ENCODE data around the gene FBLIM1. TPM values are rescaled to one million over a fixed set of nuclear protein-coding genes. Genes with fewer than 3 reads are reported as not detected.
A peak's percentile ranks its signal among the peaks of the same experiment; 100 is the strongest.

Gene FBLIM1
- total and polyA plus RNA-seq, 9 donors: 39.0 to 160 (median 67.6) TPM

DNA sequence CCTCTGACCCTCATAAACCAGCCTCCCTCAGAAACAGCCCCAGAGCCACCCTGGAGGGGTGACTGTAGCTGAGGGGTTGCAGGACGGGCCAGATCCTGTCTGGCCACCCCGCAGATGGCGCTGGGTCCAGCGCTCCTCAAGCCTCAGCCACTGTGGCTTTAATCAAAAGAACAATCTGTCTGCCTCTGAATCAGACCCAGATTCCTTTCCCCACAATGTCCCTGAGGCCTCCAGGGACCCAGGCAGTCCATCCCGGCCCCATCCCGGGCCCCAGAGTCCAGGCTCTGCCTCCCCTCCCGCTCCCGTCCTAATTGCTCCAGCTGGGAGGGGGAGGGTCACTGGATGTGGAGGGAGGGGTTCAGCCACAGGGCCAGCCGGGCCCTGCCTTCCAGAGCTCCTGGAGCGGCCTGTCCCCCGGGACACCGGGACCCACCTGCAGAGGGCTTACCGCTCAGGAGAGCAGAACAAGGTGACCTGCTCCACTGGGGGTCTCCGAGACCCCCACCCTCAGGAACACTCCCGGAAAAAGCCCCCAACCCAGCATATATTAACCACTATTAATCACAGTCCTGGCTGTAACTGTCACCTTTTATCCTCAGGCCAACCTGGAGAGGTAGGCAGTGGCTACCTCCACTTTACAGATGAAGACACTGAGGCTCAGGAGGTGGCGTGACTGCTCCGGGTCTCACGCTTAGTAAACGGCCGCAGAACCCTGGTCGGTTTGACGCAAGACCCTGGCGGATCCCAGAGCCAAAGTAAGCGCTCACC is 836 bp upstream of the FBLIM1 start:
- peaks cover 12% of the 10 kb centered on the region for H3K4me1 ChIP-seq (ENCODE audit: insufficient read depth)
- DNase-seq: peak in 2 of 5 donors; percentile 47 to 63
- TF ChIP-seq POLR2A (IDR thresholded peaks at IDR 0.05) (no peak), EP300 (IDR thresholded peaks at IDR 0.05) (no peak)
- TF ChIP-seq, protein P1, sequence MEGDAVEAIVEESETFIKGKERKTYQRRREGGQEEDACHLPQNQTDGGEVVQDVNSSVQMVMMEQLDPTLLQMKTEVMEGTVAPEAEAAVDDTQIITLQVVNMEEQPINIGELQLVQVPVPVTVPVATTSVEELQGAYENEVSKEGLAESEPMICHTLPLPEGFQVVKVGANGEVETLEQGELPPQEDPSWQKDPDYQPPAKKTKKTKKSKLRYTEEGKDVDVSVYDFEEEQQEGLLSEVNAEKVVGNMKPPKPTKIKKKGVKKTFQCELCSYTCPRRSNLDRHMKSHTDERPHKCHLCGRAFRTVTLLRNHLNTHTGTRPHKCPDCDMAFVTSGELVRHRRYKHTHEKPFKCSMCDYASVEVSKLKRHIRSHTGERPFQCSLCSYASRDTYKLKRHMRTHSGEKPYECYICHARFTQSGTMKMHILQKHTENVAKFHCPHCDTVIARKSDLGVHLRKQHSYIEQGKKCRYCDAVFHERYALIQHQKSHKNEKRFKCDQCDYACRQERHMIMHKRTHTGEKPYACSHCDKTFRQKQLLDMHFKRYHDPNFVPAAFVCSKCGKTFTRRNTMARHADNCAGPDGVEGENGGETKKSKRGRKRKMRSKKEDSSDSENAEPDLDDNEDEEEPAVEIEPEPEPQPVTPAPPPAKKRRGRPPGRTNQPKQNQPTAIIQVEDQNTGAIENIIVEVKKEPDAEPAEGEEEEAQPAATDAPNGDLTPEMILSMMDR (IDR thresholded peaks at IDR 0.05): no peak
- intact Hi-C loops (cut with DNase I): no loop called here
- no peaks in the 10 kb centered on the region for H3K36me3 ChIP-seq
- H3K4me3 ChIP-seq: peak overlapping the region; percentile 59
- H3K27me3 ChIP-seq: no peaks in the 10 kb centered on the region
- H3K9me3 ChIP-seq: no peaks in the 10 kb centered on the region
- peak overlapping the region; percentile 25 to 65 for H3K27ac ChIP-seq
- WGBS, 3 donors: 17 to 22% (median 19%) methylated on average over 24 of the region's 24 CpGs

DNA sequence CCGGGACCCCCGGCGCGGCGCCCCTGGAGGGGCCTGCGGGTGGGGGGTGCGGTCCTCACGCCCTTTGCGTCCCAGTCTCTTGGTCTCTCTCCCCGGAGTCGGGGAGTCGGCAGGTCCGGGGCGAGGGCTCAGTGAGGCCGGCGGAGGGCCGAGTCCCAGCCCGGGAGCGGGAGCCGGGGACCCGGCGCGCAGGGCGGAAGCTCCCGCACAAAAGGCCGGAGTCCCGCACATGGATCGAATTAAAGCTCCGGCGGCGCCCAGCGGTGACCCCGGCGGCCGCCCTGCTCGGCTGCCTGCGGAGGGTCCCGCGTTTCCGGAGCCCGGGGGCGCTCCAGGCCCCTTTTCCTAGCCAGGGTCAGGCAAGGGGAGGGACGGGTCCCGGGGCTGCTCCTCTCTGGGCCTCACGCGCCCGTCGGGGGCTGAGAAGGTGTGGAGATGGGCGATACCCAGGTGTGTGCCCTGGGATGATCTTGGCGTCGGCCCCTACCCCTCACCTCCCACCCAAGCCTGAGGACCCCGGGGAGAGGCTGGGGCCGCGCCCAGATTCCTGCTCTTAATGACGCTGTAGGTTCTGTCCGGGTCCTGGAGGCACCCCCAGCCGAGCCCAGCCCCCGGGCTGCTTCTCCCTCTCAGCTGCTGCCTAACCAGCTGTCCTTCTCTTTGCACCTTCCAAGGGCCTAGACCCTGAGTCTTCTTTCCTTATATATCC is 512 bp downstream of the FBLIM1 start:
- WGBS, 3 donors: 1% methylated on average over 39 to 58 of the region's 58 CpGs
- Histone ChIP-seq H3K9me3 (no peaks in the 10 kb centered on the region), H3K36me3 (no peaks in the 10 kb centered on the region), H3K27ac (peak overlapping the region; percentile 65 to 76), H3K4me3 (peak overlapping the region; percentile 59), H3K4me1 (ENCODE audit: insufficient read depth) (peaks cover 13% of the 10 kb centered on the region), H3K27me3 (no peaks in the 10 kb centered on the region)
- peak in 2 of 5 donors; percentile 65 to 66 for DNase-seq
- TF ChIP-seq POLR2A (IDR thresholded peaks at IDR 0.05) (no peak), EP300 (IDR thresholded peaks at IDR 0.05) (no peak)
- TF ChIP-seq, protein P1 (IDR thresholded peaks at IDR 0.05): no peak
- intact Hi-C loops (cut with DNase I): no loop called here

DNA sequence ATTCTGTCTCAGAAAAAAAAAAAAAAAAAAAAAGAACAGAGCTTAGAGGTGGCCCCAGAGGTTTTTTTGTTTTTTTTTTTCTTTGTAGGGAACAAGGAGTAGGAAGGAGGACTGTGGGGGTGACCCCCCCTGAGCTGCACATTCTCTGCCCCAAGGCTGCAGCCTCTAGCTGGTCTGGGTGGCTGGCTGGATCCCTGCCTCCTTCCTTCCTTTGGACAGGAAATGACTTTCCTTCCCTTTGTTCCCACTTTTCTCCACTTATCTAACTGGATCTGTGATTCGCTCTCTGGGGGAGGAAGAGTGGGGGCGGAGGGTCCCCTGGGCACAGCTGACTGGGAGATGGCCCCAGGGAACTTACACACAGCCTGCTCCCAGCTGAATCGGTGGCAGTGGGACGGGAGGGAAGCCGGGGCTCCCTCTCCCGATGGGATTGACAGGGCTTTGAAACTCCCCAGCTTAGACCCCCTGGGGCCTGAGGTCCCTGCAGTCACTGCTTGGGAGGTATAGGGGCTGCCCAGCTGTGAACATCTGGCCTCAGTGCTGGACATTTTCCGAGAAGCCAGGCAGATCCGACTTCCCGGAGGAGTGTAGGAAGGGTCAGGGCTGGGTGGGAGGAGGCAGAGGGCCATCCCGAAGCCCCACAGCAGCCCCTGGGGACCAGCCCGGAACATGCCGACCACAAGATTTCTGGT is 2.1 kb downstream of the FBLIM1 start:
- Histone ChIP-seq H3K27me3 (no peaks in the 10 kb centered on the region), H3K9me3 (no peaks in the 10 kb centered on the region), H3K4me1 (ENCODE audit: insufficient read depth) (peaks cover 14% of the 10 kb centered on the region), H3K36me3 (no peaks in the 10 kb centered on the region), H3K27ac (peak overlapping the region; percentile 76 to 77), H3K4me3 (peak overlapping the region; percentile 24)
- DNase-seq: peak; percentile 73 to 84 (median 75)
- 3 to 7% (median 5%) methylated on average over 12 of the region's 12 CpGs for WGBS, 3 donors
- intact Hi-C loops (cut with DNase I): no loop called here
- no peak for TF ChIP-seq EP300 (IDR thresholded peaks at IDR 0.05)
- TF ChIP-seq, protein P1 (IDR thresholded peaks at IDR 0.05): no peak
- peak; percentile 25 for TF ChIP-seq POLR2A (IDR thresholded peaks at IDR 0.05)

DNA sequence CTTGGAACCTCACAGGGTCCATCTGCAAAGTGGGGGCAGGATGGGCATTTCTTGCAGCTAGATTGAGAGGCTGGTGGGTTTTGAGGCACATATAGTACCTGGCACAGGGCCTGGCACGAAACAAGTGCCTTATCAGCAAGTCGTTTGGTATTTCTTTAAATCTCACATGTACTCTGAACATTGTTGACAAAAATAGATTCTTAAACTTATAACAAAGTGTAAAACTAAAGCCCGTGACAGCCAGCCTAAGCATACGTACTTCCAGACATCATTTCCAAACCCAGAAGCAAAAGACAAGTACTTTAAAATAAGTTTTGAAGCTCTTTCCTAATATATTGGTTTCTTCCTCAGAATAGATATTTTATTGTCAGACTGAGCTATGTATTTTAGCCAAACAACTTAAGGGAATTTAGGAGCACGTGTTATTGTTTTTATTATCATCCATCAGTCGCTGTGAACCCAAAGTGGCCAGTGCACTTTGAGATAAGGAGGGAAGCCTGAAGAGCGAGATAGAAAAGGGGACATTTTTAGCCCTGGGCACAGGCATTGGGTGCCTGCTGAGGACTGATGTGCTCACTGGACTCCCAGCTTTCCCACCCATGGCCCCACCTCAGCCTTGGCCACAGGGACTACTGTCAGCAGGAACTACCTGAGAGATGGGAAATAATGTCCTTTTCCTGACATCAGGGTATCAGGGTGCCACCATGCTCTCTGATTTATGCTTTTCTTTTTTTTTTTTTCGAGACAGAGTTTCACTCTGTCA is 3.0 kb downstream of the FBLIM1 start:
- TF ChIP-seq, protein P1 (IDR thresholded peaks at IDR 0.05): no peak
- TF ChIP-seq EP300 (IDR thresholded peaks at IDR 0.05) (no peak), POLR2A (IDR thresholded peaks at IDR 0.05) (no peak)
- no peak overlapping the region for H3K4me3 ChIP-seq
- H3K4me1 ChIP-seq (ENCODE audit: insufficient read depth): peaks cover 14% of the 10 kb centered on the region
- no peaks in the 10 kb centered on the region for H3K36me3 ChIP-seq
- peak overlapping the region; percentile 76 to 77 for H3K27ac ChIP-seq
- 24 to 33% (median 29%) methylated on average over 8 of the region's 8 CpGs for WGBS, 3 donors
- intact Hi-C loops (cut with DNase I): no loop called here
- H3K27me3 ChIP-seq: no peaks in the 10 kb centered on the region
- DNase-seq: no peak
- H3K9me3 ChIP-seq: no peaks in the 10 kb centered on the region
